Measurements from ENCODE around the gene PHLPP1.

PHLPP1 gene

DNA sequence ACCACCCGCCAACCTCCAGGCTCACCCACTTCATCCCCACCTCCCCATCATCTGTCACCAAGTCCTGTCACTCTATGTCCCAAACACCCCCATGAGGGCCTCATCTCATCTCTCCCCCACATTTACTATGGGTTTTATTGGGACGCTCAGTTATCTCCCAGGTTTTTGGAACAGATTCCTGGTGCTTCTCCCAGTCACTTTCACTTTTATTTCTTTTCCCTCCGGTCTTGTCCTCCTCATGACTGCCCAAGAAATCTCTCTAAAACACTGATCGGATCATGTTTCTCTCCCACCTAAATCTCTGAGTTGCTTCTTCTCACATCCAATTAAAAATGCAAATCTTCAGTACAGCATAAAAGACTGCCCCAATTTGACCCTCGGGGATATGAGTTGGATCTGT, 273.1 kb downstream of the PHLPP1 start:
- no peak for DNase-seq

DNA sequence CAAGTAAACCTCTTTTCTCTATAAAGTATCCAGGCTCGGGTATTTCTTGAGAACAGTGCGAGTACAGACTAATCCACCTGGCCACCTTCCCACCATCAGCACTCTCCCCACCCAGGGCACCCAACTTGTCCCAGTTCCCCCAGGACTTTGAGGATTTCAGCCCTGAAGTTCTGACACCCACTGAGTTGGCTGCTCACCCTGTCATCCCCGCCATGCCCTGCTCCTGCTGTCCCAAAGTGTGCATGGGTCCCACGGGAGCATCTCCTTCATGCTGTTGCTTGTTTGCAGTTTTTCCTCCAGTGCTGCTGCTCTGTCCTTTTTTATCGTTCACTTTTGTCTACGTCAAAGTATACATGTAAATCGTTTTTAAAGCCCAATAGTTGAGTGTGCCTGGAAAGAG, 273.9 kb downstream of the PHLPP1 start:
- no peak for DNase-seq

DNA sequence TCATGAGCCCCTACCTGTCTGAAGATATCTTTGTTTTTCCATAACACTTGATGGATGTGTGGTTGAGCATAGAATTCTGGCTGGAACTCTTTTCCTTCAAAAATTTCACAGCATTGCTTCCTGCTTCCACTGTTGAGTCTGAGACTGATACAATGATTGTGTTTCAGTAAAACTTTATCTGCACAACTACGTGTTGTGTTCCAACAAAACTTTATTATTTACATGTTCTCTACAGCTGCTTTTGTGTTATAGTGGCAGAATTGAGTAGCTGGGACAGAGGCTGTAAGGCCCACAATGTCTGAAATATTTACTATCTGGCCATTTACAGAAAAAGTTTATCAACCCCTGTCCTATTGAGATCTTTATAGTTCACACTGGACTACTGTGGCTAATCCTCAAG, 275.3 kb downstream of the PHLPP1 start:
- no peak for DNase-seq

DNA sequence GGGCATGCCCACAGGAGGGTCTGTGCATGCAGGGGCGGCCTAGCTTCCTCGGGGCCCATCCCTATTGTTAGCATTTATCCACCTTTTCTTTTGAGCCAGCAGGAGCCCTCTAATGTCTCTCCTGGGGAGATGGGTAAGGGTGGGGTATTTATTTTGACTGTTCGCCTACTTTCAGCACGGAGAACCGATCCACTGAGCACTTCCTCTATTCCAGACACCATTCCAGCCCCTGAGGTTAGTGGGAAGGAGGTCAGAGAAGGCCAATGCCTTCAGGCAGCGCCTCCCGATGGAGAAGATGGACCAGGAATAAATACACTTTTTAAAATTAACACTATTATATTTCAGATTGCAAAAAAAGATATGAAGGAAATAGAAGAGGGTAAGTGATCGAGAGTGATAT, 276.0 kb downstream of the PHLPP1 start:
- DNase-seq: no peak

DNA sequence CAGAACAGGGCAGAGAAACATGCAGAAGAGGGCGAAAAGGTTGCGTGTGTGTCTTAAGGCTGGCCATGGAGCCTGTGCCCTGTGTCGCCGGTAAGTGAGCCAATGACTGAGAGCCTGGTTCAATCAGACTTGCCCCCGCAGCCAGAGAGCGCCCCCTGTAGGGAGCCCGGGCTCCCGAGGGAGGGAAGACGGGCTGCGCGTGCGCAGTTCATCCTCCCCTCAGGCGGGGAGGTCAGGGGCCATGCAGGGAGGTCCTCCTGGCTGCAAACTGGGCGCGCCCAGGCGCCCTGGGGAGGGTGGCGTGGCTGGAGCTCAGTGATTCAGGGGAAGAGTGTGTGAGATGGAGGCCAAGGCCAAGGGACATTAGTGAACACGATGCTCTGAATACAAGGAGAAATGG, 276.6 kb downstream of the PHLPP1 start:
- no peak for DNase-seq

DNA sequence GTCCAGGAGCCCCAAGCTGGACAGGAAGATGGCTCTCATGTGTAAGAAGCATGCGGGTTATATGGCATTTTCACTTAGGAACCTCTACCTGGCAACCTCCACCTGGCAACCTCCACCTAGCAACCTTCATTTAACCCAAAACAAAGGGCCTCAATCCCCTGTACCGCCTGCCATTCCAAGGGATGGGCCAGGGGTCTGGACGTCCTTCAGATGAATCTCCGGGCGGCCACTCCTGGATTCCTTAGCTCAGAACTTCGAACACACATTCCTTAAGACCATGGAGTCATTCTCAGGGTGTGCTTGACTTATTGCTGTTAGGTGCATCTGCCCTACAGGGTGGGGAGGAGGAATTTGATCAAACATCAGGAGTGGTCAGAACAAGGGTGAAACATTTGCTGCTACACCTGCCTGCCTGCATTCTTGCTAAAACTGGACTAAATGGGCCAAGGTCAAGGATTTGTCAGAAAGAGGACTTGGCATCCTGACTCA, 277.6 kb downstream of the PHLPP1 start:
- DNase-seq: no peak

DNA sequence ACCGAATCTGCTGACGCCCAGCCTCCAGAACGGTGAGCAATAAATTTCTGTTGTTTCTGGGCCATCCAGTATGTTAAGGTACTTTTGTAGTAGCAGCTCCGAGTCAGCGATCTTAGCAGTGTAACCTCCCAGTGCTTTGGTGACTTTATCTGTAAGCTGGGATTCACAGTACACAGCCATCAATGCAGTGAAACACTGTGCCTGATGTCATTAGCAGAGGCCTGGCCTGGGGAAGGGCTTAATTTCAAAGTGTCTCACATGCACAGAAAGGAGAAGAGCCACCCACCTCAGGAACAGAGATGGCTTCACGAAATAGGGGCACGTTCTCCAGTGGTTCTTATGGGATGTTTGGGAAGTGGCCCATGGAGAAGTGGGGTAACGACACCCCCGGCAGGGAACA, 281.2 kb downstream of the PHLPP1 start:
- DNase-seq: no peak

DNA sequence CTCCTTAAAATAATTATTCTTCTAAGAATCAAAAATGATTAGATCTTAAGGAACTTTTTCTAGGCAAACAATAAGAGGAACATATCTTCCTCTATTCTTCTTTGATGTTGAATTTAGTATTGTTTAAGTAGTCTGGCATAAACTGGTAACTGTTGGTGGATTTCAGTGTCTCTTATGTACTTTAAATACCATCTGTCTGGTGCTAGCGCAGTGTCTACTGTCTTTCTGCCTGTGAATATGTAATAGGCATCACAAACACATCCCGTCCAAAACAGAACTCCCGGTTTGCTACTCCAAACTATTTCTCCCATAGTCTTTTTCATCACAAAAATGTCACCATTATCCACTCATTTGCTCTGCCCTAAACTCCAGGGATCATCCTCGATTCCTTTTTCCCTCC, 281.7 kb downstream of the PHLPP1 start:
- DNase-seq: no peak

DNA sequence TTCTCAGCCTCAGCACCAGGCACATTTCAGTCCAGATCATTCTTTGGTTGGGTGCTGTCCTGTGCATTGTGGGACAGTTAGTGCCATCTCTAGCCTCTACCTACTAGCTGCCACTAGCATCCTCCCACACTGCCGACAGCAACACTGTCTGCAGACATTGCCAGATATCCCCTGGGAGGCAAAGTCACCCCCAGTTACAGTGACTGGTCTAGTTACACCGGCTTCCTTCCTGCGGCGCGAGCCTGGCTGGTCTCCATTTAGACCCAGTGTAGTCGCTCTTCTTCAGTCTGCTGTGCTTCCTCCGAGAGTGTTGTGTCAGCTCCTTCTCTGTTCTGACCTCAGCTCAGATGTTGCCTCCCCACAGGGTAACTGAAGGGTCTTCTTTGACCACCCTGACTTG, 283.1 kb downstream of the PHLPP1 start:
- DNase-seq: no peak

DNA sequence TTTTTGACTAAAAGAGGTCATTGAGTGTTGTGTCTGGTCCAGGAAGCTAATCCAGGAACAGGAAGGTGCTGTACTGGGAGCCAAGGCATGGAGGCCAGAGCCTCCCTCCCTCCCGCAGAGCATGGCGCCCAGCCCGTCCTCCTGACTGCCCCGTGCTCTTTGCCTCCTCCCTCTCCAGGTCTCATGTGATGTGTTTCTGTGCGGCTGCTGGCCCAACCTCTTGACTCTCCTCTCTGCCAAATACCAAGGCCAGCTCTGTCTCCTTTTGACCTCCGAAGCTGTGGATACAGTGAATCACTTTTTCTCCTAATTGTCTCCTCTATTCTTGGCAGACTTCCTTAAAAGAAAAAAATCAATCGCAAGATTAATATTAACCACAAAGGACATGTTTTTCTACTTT, 284.1 kb downstream of the PHLPP1 start:
- no peak for DNase-seq

DNA sequence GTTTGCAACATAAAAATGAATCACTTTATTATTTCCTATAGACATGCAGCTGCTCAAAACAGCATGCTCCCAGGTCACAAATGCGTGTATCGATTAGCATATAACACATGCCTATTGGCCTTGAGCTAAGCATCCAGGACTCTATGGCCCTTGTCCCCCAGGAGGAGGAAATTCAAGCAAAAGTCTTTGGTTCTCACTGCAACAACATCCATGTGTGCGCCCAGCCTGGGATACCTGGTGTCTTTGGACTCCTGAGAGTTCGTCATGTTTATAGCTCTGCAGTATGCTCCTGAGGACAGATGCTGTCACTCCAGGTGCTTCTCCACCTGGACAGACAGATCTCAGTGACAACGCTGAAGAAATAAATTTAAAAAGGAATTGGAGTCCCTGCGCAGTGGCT, 284.6 kb downstream of the PHLPP1 start:
- no peak for DNase-seq

DNA sequence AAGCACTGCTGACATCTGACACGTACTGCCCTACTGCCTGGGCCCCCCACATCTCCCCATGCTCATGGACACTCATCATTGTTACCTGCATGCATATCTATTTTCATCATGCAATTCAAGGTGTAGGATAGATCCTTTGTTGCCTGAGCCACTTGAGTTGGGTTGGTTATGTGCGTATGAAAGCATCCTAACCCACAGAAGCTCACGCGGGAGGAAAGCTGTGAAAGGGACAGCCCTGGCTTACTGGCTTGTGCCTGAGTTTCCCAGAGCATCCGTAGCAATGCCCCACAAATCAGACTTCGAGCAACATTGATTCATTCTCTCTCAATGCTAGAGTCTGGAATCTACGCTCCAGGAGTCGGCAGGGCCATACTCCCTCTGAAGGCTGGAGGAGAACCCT, 285.5 kb downstream of the PHLPP1 start:
- DNase-seq: no peak

DNA sequence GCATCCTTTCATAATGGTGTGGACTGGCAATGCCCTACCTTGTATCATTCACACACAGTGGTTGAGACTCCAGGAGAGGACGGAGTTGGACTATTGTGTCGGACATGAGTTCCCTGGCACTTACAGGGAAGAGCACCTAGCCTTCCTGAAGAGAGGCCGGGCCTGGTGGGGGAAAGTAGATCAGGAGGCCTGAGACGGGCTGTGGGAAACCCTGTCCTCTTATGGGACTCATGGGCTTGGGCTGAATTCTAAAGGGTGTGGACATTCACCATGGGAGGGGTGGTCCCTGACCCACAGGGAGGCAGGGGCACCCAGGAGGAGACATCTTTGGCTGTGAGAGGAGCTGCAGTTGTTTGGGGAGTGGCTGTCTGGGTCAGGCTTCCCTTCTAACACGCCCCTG, 286.5 kb downstream of the PHLPP1 start:
- DNase-seq: no peak

DNA sequence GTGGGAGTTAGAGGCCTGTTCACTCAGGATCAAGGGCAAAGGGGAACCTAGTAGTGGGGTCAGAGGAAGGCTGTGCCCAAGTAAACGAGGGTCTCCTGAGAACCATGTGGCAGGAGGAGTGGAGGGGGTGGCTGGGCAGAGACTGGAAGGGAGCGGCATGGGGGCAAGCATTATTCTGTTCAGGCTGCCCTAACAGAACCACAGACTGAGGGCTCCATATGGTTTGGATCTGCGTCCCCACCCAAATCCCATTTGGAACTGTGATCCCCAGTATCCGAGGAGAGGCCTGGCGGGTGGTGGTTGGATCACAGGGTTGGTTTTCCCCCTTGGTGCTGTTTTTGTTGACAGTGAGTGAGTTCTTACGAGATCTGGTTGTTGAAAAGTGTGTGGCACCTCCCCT, 287.0 kb downstream of the PHLPP1 start:
- no peak for DNase-seq

DNA sequence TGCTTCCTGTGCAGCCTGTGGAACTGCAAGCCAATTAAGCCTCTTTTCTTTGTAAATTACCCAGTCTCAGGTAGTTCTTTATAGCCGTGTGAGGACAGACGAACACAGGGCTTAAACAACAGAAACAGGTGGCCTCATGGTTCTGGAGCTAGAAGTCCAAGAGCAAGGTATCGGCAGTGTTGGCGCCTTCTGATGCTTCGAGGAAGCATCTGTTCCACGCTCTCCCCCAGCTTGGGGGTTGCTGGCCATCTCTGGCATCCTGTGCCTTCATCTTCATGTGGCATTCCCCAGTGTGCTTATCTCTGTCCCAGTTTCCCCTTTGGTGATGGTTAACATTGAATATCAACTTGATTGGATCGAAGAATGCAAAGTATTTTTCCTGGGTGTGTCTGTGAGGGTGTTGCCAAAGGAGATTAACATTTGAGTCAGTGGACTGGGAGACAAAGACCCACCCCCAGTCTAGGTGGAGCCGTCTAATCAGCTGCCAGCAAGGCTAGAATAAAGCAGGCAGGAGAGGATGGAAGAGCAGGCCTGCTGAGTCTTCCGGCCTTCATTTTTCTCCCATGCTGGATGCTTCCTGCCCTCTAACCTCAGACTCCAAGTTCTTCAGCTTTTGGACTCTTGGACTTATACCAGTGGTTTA, 287.6 kb downstream of the PHLPP1 start:
- DNase-seq: no peak

DNA sequence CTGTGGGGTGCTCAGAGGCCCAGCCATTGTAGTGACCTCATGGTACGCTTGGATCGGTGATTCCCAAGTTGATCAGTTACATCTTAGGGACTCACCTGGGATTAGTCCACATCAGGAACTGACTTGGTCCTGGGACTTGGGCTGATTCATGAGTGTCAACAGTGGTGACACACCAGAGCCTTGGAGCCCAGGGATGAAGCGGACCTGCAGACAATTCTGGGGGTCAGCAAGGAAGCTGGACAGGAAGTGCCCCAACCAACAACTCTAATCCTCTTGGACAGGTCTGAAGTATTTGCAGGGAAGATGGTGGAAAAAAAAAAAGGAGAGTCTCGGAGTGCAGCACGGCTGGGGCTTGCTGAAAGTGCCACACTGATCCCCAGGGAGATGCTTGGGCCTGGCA, 288.6 kb downstream of the PHLPP1 start:
- no peak for DNase-seq

DNA sequence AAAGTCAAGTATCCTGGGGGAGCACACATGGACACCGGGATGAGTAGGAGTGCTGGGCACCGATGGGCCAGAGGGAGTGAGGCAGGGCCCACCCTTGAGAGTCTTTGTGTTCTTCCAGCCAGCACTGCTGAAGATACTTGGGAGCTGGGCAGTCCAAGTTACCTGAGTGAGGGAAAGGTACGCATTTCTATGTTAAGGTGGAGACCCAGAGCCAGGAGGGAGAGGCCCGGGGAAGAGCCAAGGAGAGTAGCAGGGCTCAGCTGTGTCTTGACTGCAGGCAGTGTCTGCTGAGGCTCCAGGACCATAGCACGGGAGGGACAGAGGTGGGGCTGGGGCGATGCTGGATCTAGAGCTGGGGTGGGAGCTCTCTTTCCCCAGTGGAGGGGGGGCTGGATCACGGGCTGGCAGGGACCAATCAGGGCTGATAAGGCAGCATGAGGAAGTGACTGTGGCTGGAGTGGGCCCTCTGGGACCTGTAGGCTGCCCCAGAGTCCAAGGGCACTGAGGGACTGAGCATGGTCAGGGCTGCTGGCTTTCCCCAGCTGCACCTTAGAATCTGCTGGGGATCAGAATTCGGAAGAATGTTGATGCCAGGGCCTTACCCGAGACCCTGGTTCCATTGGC, 289.2 kb downstream of the PHLPP1 start:
- no peak for DNase-seq

DNA sequence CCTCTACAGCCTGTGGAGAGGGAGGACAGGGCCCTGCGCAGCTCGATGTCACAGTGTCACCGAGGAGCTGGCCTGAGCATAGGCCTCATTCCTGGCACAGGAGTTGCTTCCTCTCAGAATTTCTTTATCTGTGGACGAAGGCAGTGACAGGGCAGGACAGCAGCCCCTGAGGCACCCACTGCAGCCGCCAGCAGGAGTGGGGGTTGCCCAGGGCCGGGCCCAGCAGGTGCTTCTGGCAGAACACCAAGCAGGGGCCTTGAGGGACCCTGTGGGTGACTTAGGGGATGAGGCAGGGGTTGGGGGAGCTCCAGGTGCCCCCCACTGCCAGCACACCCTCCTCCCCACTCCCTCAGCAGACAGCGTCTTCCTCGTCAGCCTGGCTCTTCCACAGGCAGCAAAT, 290.0 kb downstream of the PHLPP1 start:
- no peak for DNase-seq

DNA sequence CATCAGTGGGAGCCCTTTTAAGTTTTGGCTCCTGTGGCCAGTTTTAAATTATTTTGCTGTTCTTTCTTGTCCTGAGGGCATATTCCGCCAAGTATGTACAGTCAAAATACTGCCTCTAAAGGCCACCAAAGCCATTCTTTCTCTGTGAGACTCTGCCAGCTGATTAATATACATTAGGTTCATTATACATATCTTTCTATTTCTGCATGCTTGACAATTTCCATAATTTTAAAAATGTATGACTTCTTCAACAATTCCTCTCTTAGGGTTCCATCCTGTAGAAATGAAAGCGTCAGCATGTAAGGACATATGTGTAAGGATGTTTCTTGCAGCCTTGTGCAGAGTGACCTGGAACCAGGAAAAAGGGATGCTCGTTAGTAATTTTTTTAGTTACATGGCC, 291.9 kb downstream of the PHLPP1 start:
- no peak for DNase-seq

DNA sequence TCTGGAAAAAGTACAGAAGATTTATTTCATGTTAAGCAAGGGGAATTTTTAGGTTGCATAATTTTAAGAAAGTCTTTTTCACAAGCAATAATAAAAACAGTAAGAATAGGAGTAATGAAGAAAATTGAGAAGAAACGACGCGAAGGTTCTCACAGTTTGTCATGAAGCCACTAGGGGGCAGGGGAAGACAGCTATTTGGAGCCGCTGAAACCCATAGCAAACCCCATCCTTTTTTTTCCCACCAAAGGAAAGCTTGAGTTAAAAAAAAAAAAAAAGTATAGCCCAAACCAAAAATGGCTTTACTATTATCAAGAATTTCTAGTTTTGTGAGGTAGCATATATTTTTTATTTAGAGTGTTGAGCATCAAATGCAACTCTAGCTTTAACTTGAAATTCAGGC, 300.9 kb downstream of the PHLPP1 start:
- DNase-seq: peak; percentile 64

DNA sequence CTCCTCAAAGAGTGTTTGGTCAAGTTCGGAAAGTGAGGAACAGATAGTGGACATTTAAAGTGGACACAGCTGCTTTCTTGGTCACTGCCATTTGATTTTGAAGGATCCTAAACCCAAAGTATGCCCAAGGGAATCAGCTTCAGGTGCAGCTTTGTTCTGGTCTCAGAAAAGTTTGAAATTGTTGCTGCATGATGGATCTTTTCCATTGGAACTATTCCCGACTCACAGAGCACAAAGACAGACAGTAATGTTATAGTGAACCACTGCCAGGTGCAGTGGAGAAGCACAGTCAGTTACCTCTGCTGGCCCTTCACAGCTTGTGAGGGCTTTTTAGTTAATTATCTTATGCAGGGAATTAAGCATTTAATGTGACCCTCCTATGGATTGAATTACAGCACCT, 301.7 kb downstream of the PHLPP1 start:
- DNase-seq: no peak

DNA sequence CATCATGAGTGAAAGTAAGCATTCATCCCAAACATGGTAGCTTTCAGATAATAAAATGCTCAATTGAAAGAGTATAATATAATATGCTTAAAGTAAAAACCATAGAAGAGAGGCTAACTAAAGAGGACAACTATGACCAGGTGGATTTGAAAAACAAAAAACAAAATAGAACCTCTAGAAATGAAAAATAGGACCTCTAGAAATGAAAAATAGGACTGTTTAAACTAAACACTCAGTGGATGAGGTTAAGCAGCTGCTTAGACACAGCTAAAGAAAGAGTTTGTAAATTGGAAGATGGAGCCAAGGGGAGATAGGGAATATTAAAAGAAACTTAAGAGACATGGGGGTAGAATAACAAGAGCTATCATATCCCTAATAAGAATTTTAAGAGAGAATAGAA, 302.6 kb downstream of the PHLPP1 start:
- DNase-seq: no peak

DNA sequence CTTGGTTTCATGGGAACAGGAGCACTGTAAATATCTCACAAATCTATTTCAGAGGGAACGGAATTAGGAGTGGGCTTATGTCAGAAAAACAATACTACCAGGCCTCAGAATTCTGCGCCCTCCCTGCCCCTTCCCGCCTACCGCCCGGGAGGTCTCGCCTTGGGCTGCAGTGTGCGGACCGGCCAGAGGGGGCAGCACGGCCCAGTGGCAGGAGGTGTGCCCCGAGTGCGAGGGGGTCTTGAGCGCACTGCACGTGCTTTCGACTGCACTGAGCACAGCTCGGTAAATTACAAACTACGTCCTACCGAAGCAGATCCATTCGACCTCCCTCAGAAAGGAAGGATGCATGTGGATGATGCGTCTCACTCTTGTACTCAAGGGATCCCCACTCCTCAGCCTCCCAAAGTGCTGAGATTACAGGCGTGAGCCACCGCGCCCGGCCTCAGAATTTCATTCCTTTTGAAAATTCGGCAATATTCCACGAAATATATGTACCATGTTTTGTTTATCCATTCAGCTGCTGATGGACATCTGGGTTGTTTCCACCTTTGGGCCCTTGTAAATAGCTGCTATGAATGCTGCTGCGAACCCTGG, 307.2 kb downstream of the PHLPP1 start:
- DNase-seq: no peak

DNA sequence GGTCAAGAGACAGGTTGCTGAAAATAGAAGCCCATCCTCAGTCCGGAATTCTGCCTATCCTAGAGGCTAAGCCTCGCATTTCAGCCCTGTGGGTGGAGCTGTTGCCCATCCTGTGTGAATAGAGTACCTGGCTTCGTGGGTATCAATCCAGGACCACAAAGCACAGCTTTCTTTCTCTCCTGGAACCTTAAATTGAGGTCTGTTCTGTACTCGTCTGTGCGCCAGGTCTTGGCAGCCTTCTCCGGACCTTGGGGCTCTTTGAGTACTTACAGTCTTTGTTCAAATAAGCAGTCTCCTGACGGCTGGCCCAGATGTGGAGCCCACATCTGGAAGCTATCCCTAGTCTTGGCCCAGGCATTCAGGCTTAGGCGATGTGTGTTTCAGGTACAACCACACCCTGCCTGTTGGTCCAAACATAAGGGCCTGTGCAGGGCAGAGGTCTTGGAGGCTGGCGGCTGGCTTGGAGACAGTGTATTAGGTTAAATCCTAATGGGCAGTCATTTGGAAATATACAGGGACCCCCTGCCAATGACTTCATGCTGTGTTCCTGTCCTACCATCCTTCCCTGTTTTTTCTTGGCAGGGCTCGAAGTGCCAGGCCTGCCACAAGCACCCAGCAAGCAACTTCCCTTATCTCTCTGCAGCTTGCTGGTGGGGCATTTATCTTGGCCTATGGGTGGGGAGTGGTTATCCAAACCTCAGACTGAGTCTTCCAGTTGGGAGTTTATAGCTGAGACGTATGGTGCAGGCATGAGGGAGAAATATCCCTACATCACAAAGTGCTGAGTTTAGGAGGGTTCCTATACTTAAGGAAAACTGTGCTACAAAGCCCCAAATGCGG, 310.1 kb downstream of the PHLPP1 start:
- DNase-seq: peak; percentile 40
